Measurements from ENCODE around the gene SLC43A1.

GRCh38 chr11:57560146-57560545 lies 44.6 kb upstream of the SLC43A1 start:
- no peak for TF ChIP-seq CTCF (IDR thresholded peaks at IDR 0.05)
- no peak for TF ChIP-seq POLR2A (IDR thresholded peaks at IDR 0.05)
